IMR-90 (cell line): ENCODE data around the gene UFC1. TPM values are rescaled to one million over a fixed set of nuclear protein-coding genes. Genes with fewer than 3 reads are reported as not detected.

ENCODE experiments used
- ATAC-seq: fragments of 200-7000 bp; cut with Tn5 transposase; 2 replicates; pipeline ENCODE4 v1.9.1; 2020; ENCODE audit warnings: low read depth, mild to moderate bottlenecking, moderate library complexity
- BruUV-seq: library from RNA; stranded (reverse); fragments of 400-500 nt; replicated peaks from 2 replicates; lab custom pipeline; 2021; lab: Mats Ljungman, UMichigan
- CTCF ChIA-PET: fragments of 300-600 bp; formaldehyde crosslinking; extraction: SDS; loops from one replicate; lab custom pipeline; 2021; ENCODE audit warnings: antibody characterized with exemption; lab: Yijun Ruan, JAX
- POLR2A ChIA-PET: fragments of 300-600 bp; sonication (Branson Sonifier 250); formaldehyde crosslinking; loops from one replicate; lab custom pipeline; 2022; ENCODE audit warnings: antibody characterized with exemption; ENCODE audit not compliant: unreplicated experiment; lab: Charles Lee
- DNase-seq: peaks from one replicate; pipeline ENCODE4 v3.0.0; 2013
- H2AFZ ChIP-seq: replicated peaks from 2 replicates; pipeline ENCODE3; 2013; ENCODE audit warnings: low read length, mild to moderate bottlenecking; ENCODE audit not compliant: poor library complexity
- H2AK5ac ChIP-seq: 2 replicates; pipeline ENCODE4 v1.6.1; 2013; ENCODE audit warnings: low read depth, low read length, inconsistent platforms
- H2AK9ac ChIP-seq: replicated peaks from 2 replicates; pipeline ENCODE3; 2013; ENCODE audit warnings: mild to moderate bottlenecking, low read depth, low read length, moderate library complexity; ENCODE audit not compliant: poor library complexity
- H2BK120ac ChIP-seq: 2 replicates; pipeline ENCODE4 v1.6.1; 2013; ENCODE audit warnings: low read depth, low read length, inconsistent platforms
- H2BK15ac ChIP-seq: 3 replicates; pipeline ENCODE4 v1.6.1; 2013; ENCODE audit warnings: low read depth, low read length, inconsistent platforms
- H2BK20ac ChIP-seq: 2 replicates; pipeline ENCODE4 v1.6.1; 2013; ENCODE audit warnings: low read depth, mild to moderate bottlenecking, inconsistent platforms, low read length, moderate library complexity
- H2BK5ac ChIP-seq: 2 replicates; pipeline ENCODE4 v1.6.1; 2013; ENCODE audit warnings: mild to moderate bottlenecking, low read depth, low read length, inconsistent platforms; ENCODE audit not compliant: poor library complexity, severe bottlenecking
- H3K14ac ChIP-seq: replicated peaks from 2 replicates; pipeline ENCODE4 v1.6.1; 2013; ENCODE audit warnings: low read depth, low read length, inconsistent platforms
- H3K18ac ChIP-seq: 2 replicates; pipeline ENCODE4 v1.6.1; 2013; ENCODE audit warnings: low read depth, low read length, control low read depth
- H3K23ac ChIP-seq: 2 replicates; pipeline ENCODE4 v1.6.1; 2013; ENCODE audit warnings: low read depth, low read length, inconsistent platforms
- H3K27ac ChIP-seq: 2 replicates; pipeline ENCODE4 v1.5.1; 2013; ENCODE audit warnings: mild to moderate bottlenecking, control low read depth, low read length; ENCODE audit not compliant: insufficient read depth
- H3K27me3 ChIP-seq: 2 replicates; pipeline ENCODE4 v1.6.1; 2013; ENCODE audit warnings: low read length; ENCODE audit not compliant: control insufficient read depth, insufficient read depth
- H3K36me3 ChIP-seq: 2 replicates; pipeline ENCODE4 v1.6.1; 2013; ENCODE audit warnings: low read length, mixed read lengths; ENCODE audit not compliant: control insufficient read depth, insufficient read depth
- H3K4ac ChIP-seq: 2 replicates; pipeline ENCODE4 v1.6.1; 2013; ENCODE audit warnings: low read depth, low read length, inconsistent platforms
- H3K4me1 ChIP-seq: 2 replicates; pipeline ENCODE4 v1.6.1; 2013; ENCODE audit warnings: low read length, mixed read lengths; ENCODE audit not compliant: control insufficient read depth, insufficient read depth
- H3K4me2 ChIP-seq: 2 replicates; pipeline ENCODE4 v1.6.1; 2013; ENCODE audit warnings: low read depth, mild to moderate bottlenecking, control low read depth, low read length, moderate library complexity
- H3K4me3 ChIP-seq: 2 replicates; pipeline ENCODE4 v1.5.1; 2013; ENCODE audit warnings: low read depth, mild to moderate bottlenecking, control low read depth, low read length, moderate library complexity; ENCODE audit not compliant: insufficient read depth
- H3K56ac ChIP-seq: 2 replicates; pipeline ENCODE4 v1.6.1; 2013; ENCODE audit warnings: low read length, inconsistent platforms; ENCODE audit not compliant: insufficient read depth; ENCODE audit errors: extremely low read depth
- H3K79me1 ChIP-seq, 2 experiments: 2 replicates each; pipeline ENCODE4 v1.6.1; 2013; ENCODE audit warnings: low read length in 2 of 2, inconsistent platforms in 1 of 2, low read depth in 1 of 2
- H3K9ac ChIP-seq: 2 replicates; pipeline ENCODE4 v1.6.1; 2013; ENCODE audit warnings: low read depth, low read length, control low read depth
- H3K9me1 ChIP-seq: 2 replicates; pipeline ENCODE4 v1.6.1; 2013; ENCODE audit warnings: low read length, inconsistent platforms; ENCODE audit not compliant: insufficient read depth
- H3K9me3 ChIP-seq: 2 replicates; pipeline ENCODE4 v1.6.1; 2013; ENCODE audit warnings: low read length; ENCODE audit not compliant: control insufficient read depth, insufficient read depth
- H4K20me1 ChIP-seq: 2 replicates; pipeline ENCODE4 v1.6.1; 2013; ENCODE audit warnings: low read length, inconsistent platforms; ENCODE audit not compliant: insufficient read depth
- H4K5ac ChIP-seq: 2 replicates; pipeline ENCODE4 v1.6.1; 2013; ENCODE audit warnings: mild to moderate bottlenecking, low read depth, low read length, control low read depth
- H4K8ac ChIP-seq, 2 experiments: 2 replicates each; pipeline ENCODE4 v1.6.1; 2013; ENCODE audit warnings: low read depth in 2 of 2, low read length in 2 of 2, control low read depth in 1 of 2, inconsistent platforms in 1 of 2
- H4K91ac ChIP-seq: 2 replicates; pipeline ENCODE4 v1.6.1; 2013; ENCODE audit warnings: low read depth, low read length, inconsistent platforms; ENCODE audit not compliant: insufficient read depth
- CHD1 ChIP-seq: IDR thresholded peaks from 2 replicates; pipeline ENCODE4 v1.6.1; 2012; ENCODE audit warnings: low read depth, low read length, improper control_type of control experiment
- MAFK ChIP-seq: IDR thresholded peaks from 2 replicates; pipeline ENCODE4 v1.6.1; 2012; ENCODE audit warnings: low read depth, low read length, improper control_type of control experiment
- MXI1 ChIP-seq: IDR thresholded peaks from 2 replicates; pipeline ENCODE4 v1.6.1; 2012; ENCODE audit warnings: low read depth, mild to moderate bottlenecking, low read length, moderate library complexity, borderline replicate concordance
- NFE2L2 ChIP-seq: fragments of 150-350 bp; IDR thresholded peaks from 2 replicates; pipeline ENCODE4 v1.6.1; 2016; ENCODE audit warnings: low read depth, mild to moderate bottlenecking, low read length
- POLR2A ChIP-seq: IDR thresholded peaks from 2 replicates; pipeline ENCODE4 v1.6.1; 2012; ENCODE audit warnings: mild to moderate bottlenecking, low read depth, low read length
- RAD21 ChIP-seq: IDR thresholded peaks from 2 replicates; pipeline ENCODE4 v1.6.1; 2012; ENCODE audit warnings: low read length, improper control_type of control experiment
- RFX5 ChIP-seq: IDR thresholded peaks from 2 replicates; pipeline ENCODE4 v1.8.0; 2012; ENCODE audit warnings: low read depth, mild to moderate bottlenecking, low read length, moderate library complexity
- WGBS, 2 experiments: methylation state at CpG; one replicate each; pipeline versions ENCODE4 v1.1.5 to v1.1.7; 2013; ENCODE audit warnings: missing lambda C conversion rate in 2 of 2; ENCODE audit not compliant: insufficient read length in 1 of 2; ENCODE audit errors: extremely low coverage in 2 of 2; 5-methylcytosine and 5-hydroxymethylcytosine counted together
- dilution Hi-C: fragments of 300-500 bp; cut with HindIII; formaldehyde crosslinking; loops from one replicate; pipeline ENCODE4 v1.14.3; 2018; ENCODE audit warnings: low sequenced_read_pairs; ENCODE audit not compliant: unreplicated experiment
- in situ Hi-C: fragments of 300-500 bp; cut with MboI; formaldehyde crosslinking; loops from 3 replicates; pipeline ENCODE4 v1.14.3; 2019; ENCODE audit warnings: low sequenced_read_pairs, inconsistent platforms, mixed read lengths
- intact Hi-C: fragments of 100-400 bp; cut with micrococcal nuclease; formaldehyde crosslinking; loops from 2 replicates; pipeline ENCODE4 v1.10.0; 2022
- polyA plus RNA-seq, 3 experiments: library from polyadenylated mRNA; depleted of rRNA; stranded (reverse); fragments of >200 nt; gene quantifications; 2 replicates each; pipeline ENCODE4 v1.2.3, GENCODE V29; 2012; ENCODE audit warnings: low replicate concordance in 1 of 3
- total RNA-seq: library from RNA; depleted of rRNA; stranded (reverse); fragments of >200 nt; gene quantifications from 2 replicates; pipeline ENCODE4 v1.2.3, GENCODE V29; 2012
- TF ChIP-seq, protein P1 (sequence below): conservative IDR thresholded peaks from 2 replicates; pipeline ENCODE4 v1.5.1; 2012; ENCODE audit warnings: mild to moderate bottlenecking, low read depth, low read length, improper control_type of control experiment
- TF ChIP-seq, protein P2 (sequence below): fragments of 150-350 bp; IDR thresholded peaks from 2 replicates; pipeline ENCODE4 v1.6.1; 2016; ENCODE audit warnings: low read depth, mild to moderate bottlenecking, low read length, moderate library complexity, borderline replicate concordance

Gene UFC1
- total and polyA plus RNA-seq, 2 of the 4 experiments (the other 2 are of a cell fraction) = 134 to 140 TPM

DNA sequence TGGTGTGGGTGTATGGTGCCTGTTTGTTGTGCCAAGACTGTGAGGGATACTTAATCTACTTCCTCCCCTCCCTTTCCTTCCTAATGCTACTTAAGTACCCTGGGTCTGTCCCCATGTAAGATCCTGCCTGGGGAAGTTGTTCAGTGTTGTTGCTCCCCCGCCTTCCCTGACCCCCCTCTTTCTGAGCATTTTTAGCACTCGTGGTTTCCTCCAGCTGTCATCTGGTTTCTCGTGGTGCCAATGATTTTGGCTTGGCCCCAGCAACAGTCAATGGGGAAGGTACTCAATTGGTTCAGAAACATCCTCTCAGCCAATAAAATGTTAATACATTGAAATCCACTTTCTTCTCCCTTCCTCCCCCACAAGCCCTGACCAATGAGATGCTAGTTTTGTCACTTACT lies 31.5 kb downstream of the UFC1 start:
- POLR2A ChIA-PET = no interaction called here
- peak overlapping the region; percentile 70 for H3K4me2 ChIP-seq
- no peaks in the 10 kb centered on the region for H3K9me3 ChIP-seq
- no peak overlapping the region for H2BK20ac ChIP-seq
- H4K8ac ChIP-seq = peak overlapping the region in 1 of 2 experiments; percentile 35; a peak in 1 of 4 replicates
- in situ Hi-C loops = no loop called here
- no peak overlapping the region for H2BK120ac ChIP-seq
- peak overlapping the region; percentile 18; the same call in 1 of the 2 replicates for H4K5ac ChIP-seq
- H2BK15ac ChIP-seq = no peak overlapping the region
- H3K9me1 ChIP-seq = 0 out of 2 replicates have a peak, but pooled peaks cover 6% of the 10 kb centered on the region
- BruUV-seq = no TSS peak
- peak; percentile 67 for DNase-seq
- peak overlapping the region; percentile 61; the same call in 1 of the 2 replicates for H3K14ac ChIP-seq
- H3K27me3 ChIP-seq = no peaks in the 10 kb centered on the region
- H3K4ac ChIP-seq = peak overlapping the region; percentile 18
- peak overlapping the region; percentile 73 for H2AFZ ChIP-seq
- CTCF ChIA-PET = no interaction called here
- H3K79me1 ChIP-seq = no peaks in the 10 kb centered on the region
- H4K91ac ChIP-seq = no peak overlapping the region
- no CpG with 5 or more reads among the region's 3 CpGs for WGBS, 2 experiments
- no peaks in the 10 kb centered on the region for H3K36me3 ChIP-seq
- no peak for TF ChIP-seq NFE2L2
- no peak for TF ChIP-seq POLR2A
- peak; percentile 35; the same call in 1 of the 2 replicates for TF ChIP-seq RFX5
- no peak for TF ChIP-seq MXI1
- TF ChIP-seq, protein P1, sequence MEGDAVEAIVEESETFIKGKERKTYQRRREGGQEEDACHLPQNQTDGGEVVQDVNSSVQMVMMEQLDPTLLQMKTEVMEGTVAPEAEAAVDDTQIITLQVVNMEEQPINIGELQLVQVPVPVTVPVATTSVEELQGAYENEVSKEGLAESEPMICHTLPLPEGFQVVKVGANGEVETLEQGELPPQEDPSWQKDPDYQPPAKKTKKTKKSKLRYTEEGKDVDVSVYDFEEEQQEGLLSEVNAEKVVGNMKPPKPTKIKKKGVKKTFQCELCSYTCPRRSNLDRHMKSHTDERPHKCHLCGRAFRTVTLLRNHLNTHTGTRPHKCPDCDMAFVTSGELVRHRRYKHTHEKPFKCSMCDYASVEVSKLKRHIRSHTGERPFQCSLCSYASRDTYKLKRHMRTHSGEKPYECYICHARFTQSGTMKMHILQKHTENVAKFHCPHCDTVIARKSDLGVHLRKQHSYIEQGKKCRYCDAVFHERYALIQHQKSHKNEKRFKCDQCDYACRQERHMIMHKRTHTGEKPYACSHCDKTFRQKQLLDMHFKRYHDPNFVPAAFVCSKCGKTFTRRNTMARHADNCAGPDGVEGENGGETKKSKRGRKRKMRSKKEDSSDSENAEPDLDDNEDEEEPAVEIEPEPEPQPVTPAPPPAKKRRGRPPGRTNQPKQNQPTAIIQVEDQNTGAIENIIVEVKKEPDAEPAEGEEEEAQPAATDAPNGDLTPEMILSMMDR = no peak
- TF ChIP-seq, protein P2, sequence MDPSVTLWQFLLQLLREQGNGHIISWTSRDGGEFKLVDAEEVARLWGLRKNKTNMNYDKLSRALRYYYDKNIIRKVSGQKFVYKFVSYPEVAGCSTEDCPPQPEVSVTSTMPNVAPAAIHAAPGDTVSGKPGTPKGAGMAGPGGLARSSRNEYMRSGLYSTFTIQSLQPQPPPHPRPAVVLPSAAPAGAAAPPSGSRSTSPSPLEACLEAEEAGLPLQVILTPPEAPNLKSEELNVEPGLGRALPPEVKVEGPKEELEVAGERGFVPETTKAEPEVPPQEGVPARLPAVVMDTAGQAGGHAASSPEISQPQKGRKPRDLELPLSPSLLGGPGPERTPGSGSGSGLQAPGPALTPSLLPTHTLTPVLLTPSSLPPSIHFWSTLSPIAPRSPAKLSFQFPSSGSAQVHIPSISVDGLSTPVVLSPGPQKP = no peak
- no peak for TF ChIP-seq MAFK
- no peak for TF ChIP-seq CHD1
- TF ChIP-seq RAD21 = no peak
- H3K9ac ChIP-seq = no peak overlapping the region
- intact Hi-C loops = no loop called here
- peak overlapping the region; percentile 36 for H2BK5ac ChIP-seq
- H2AK9ac ChIP-seq = no peak overlapping the region
- peak overlapping the region; percentile 70; the same call in 1 of the 2 replicates for H2AK5ac ChIP-seq
- dilution Hi-C loops = no loop called here
- ATAC-seq = peak; percentile 74
- no peak overlapping the region for H3K4me3 ChIP-seq
- H3K27ac ChIP-seq = no peak overlapping the region
- H3K23ac ChIP-seq = peak overlapping the region; percentile 10; the same call in 1 of the 2 replicates
- no peak overlapping the region for H3K56ac ChIP-seq
- H3K4me1 ChIP-seq = peaks cover 3% of the 10 kb centered on the region
- no peaks in the 10 kb centered on the region for H4K20me1 ChIP-seq
- H3K18ac ChIP-seq = 0 out of 2 replicates have a peak overlapping the region, but pooled peaks have one; percentile 44
